ENCODE results near the gene NLRP8. TPM values are rescaled to one million over a fixed set of nuclear protein-coding genes. Genes with fewer than 3 reads are reported as not detected.
"Not testable (repeated sequence)": the region's sequence is repeated elsewhere in the genome, so short reads cannot be mapped to it uniquely, and the experiment has no call there.

Gene NLRP8
- polyA plus RNA-seq, 1 of the 3 experiments (the other 2 are of a cell fraction) = not detected

DNA sequence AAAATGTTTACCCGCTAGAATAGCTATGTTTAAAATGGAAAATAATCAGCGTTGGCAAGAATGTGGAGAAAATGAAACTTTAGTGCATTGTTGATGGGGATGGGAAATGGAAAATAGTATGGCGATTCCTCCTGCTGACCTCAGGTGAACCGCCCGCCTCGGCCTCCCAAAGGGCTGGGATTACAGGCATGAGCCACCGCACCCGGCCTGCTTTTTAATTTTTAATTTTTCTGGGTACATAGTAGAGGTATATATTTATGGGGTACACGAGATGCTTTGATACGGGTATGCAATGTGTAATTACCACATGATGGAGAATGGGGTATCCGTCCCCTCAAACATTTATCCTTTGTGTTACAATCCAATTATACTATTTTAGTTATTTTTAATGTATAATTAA, 7.3 kb upstream of the NLRP8 start:
- TF ChIP-seq TCF12 (IDR thresholded peaks at IDR 0.05) = no peak
- no peak for TF ChIP-seq TAF1 (IDR thresholded peaks at IDR 0.05; ENCODE audit: borderline replicate concordance, low read depth, low read length)
- no peak for TF ChIP-seq EZH2phosphoT487 (IDR thresholded peaks at IDR 0.05; ENCODE audit: borderline replicate concordance, low read depth)
- TF ChIP-seq JUND (IDR thresholded peaks at IDR 0.05) = no peak
- TF ChIP-seq RXRA (IDR thresholded peaks at IDR 0.05; ENCODE audit: borderline replicate concordance, low read depth) = no peak
- no peak for TF ChIP-seq FOSL2 (IDR thresholded peaks at IDR 0.05; ENCODE audit: borderline replicate concordance, low read depth)
- no peak for TF ChIP-seq POLR2AphosphoS5 (IDR thresholded peaks at IDR 0.05; ENCODE audit: low read depth, low read length)
- TF ChIP-seq MXI1 (IDR thresholded peaks at IDR 0.05; ENCODE audit: low read depth, low read length) = no peak
- TF ChIP-seq, protein P1, sequence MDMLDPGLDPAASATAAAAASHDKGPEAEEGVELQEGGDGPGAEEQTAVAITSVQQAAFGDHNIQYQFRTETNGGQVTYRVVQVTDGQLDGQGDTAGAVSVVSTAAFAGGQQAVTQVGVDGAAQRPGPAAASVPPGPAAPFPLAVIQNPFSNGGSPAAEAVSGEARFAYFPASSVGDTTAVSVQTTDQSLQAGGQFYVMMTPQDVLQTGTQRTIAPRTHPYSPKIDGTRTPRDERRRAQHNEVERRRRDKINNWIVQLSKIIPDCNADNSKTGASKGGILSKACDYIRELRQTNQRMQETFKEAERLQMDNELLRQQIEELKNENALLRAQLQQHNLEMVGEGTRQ (IDR thresholded peaks at IDR 0.05; ENCODE audit: borderline replicate concordance, low read depth, low read length) = no peak
- TF ChIP-seq RCOR1 (IDR thresholded peaks at IDR 0.05; ENCODE audit: low read length) = no peak
- TF ChIP-seq, protein P2, sequence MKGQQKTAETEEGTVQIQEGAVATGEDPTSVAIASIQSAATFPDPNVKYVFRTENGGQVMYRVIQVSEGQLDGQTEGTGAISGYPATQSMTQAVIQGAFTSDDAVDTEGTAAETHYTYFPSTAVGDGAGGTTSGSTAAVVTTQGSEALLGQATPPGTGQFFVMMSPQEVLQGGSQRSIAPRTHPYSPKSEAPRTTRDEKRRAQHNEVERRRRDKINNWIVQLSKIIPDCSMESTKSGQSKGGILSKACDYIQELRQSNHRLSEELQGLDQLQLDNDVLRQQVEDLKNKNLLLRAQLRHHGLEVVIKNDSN (IDR thresholded peaks at IDR 0.05; ENCODE audit: borderline replicate concordance, low read depth) = no peak
- TF ChIP-seq NRF1 (IDR thresholded peaks at IDR 0.05; ENCODE audit: low read depth, low read length) = no peak
- no peak for TF ChIP-seq SIN3A (IDR thresholded peaks at IDR 0.05; ENCODE audit: borderline replicate concordance, low read depth, low read length)
- TF ChIP-seq RAD21 (IDR thresholded peaks at IDR 0.05; ENCODE audit: low read length) = no peak
- no peak for TF ChIP-seq GABPA (IDR thresholded peaks at IDR 0.05; ENCODE audit: low read depth)
- TF ChIP-seq, protein P3, sequence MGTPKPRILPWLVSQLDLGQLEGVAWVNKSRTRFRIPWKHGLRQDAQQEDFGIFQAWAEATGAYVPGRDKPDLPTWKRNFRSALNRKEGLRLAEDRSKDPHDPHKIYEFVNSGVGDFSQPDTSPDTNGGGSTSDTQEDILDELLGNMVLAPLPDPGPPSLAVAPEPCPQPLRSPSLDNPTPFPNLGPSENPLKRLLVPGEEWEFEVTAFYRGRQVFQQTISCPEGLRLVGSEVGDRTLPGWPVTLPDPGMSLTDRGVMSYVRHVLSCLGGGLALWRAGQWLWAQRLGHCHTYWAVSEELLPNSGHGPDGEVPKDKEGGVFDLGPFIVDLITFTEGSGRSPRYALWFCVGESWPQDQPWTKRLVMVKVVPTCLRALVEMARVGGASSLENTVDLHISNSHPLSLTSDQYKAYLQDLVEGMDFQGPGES (IDR thresholded peaks at IDR 0.05; ENCODE audit: low read depth, low read length) = no peak
- TF ChIP-seq, protein P4, sequence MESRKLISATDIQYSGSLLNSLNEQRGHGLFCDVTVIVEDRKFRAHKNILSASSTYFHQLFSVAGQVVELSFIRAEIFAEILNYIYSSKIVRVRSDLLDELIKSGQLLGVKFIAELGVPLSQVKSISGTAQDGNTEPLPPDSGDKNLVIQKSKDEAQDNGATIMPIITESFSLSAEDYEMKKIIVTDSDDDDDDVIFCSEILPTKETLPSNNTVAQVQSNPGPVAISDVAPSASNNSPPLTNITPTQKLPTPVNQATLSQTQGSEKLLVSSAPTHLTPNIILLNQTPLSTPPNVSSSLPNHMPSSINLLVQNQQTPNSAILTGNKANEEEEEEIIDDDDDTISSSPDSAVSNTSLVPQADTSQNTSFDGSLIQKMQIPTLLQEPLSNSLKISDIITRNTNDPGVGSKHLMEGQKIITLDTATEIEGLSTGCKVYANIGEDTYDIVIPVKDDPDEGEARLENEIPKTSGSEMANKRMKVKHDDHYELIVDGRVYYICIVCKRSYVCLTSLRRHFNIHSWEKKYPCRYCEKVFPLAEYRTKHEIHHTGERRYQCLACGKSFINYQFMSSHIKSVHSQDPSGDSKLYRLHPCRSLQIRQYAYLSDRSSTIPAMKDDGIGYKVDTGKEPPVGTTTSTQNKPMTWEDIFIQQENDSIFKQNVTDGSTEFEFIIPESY (IDR thresholded peaks at IDR 0.05; ENCODE audit: borderline replicate concordance, low read depth) = no peak
- CTCF ChIA-PET = interaction anchor here (1.0 kb wide), 1 partner anchor 9 kb away, joined by 3 read pairs; no protein-coding TSS in a partner anchor
- Histone ChIP-seq H3F3A (replicated peaks; ENCODE audit: insufficient read depth) (no peaks in the 10 kb centered on the region), H3K4me3 (ENCODE audit: low read depth in 2 of 2, low read length in 1 of 2) (no peak overlapping the region), H3K27ac (ENCODE audit: low read depth in 2 of 2, low read length in 1 of 2) (no peak overlapping the region), H2AFZ (ENCODE audit: low read depth) (no peak overlapping the region), H3K9ac (no peak overlapping the region), H3K9me3 (no peaks in the 10 kb centered on the region), H3K4me1 (ENCODE audit: control insufficient read depth in 1 of 2, insufficient read depth in 2 of 2, low read depth in 1 of 2, low read length in 1 of 2) (no peaks in the 10 kb centered on the region), H3K4me2 (no peak overlapping the region), H3K79me2 (ENCODE audit: insufficient read depth) (no peaks in the 10 kb centered on the region), H3K27me3 (ENCODE audit: insufficient read depth) (peaks cover 41% of the 10 kb centered on the region), H3K9me2 (no peaks in the 10 kb centered on the region), H3K36me3 (replicated peaks in 1 of 2; ENCODE audit: control insufficient read depth in 1 of 2, insufficient read depth in 2 of 2, low read length in 1 of 2) (no peaks in the 10 kb centered on the region), H4K20me1 (ENCODE audit: insufficient read depth) (no peaks in the 10 kb centered on the region)
- WGBS (ENCODE audit: low lambda C conversion rate) = 13% methylated on average over 11 of the region's 11 CpGs
- POLR2A ChIA-PET = no interaction called here
- DNase-seq = no peak

DNA sequence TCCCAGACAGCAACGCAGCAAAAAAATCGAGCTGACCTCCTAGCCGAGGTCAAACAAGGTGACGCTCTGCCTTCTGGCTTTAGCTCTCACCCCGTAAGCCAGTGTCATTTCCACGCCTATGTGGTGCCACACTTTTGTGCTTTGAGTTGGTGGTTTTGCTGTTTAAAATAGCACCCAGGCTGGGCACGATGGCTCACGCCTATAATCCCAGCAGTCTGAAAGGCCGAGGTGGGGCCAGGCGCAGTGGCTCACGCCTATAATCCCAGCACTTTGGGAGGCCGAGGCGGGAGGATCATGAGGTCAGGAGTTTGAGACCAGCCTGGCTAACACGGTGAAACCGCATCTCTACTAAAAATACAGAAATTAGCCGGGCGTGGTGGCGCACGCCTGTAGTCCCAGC, 2.9 kb downstream of the NLRP8 start:
- H4K20me1 ChIP-seq (ENCODE audit: insufficient read depth); H3K4me3 ChIP-seq (ENCODE audit: low read depth in 2 of 2, low read length in 1 of 2); DNase-seq; CTCF ChIA-PET; H2AFZ ChIP-seq (ENCODE audit: low read depth); H3K79me2 ChIP-seq (ENCODE audit: insufficient read depth); H3K9ac ChIP-seq; H3K4me1 ChIP-seq (ENCODE audit: control insufficient read depth in 1 of 2, insufficient read depth in 2 of 2, low read depth in 1 of 2, low read length in 1 of 2); POLR2A ChIA-PET; H3K9me2 ChIP-seq; H3K9me3 ChIP-seq; H3K4me2 ChIP-seq; H3K27ac ChIP-seq (ENCODE audit: low read depth in 2 of 2, low read length in 1 of 2); H3K36me3 ChIP-seq (replicated peaks in 1 of 2; ENCODE audit: control insufficient read depth in 1 of 2, insufficient read depth in 2 of 2, low read length in 1 of 2); H3F3A ChIP-seq (replicated peaks; ENCODE audit: insufficient read depth): not testable (repeated sequence)
- WGBS (ENCODE audit: low lambda C conversion rate) = 7% methylated on average over 16 of the region's 19 CpGs
- H3K27me3 ChIP-seq (ENCODE audit: insufficient read depth) = peaks cover 33% of the 10 kb centered on the region; the same call in 1 of the 2 replicates
